ENCODE data around the gene AMIGO3. TPM values are rescaled to one million over a fixed set of nuclear protein-coding genes. Genes with fewer than 3 reads are reported as not detected.

Gene AMIGO3
- total RNA-seq, 1 donor from 2014 or later: not detected

- H3F3A ChIP-seq (ENCODE audit: low read depth): no peaks in the 10 kb centered on the region
- no peaks in the 10 kb centered on the region for H3K9me3 Mint-ChIP-seq
- H3K4me1 Mint-ChIP-seq: peaks cover 9% of the 10 kb centered on the region
- no peak overlapping the region for H3K27ac Mint-ChIP-seq
- no peak overlapping the region for H3K4me3 ChIP-seq
- H3K27me3 Mint-ChIP-seq (ENCODE audit: insufficient read depth, low read depth): no peaks in the 10 kb centered on the region
- TF ChIP-seq EZH2 (IDR thresholded peaks at IDR 0.05) (no peak), EZH2phosphoT487 (IDR thresholded peaks at IDR 0.05) (no peak), CTCF (IDR thresholded peaks at IDR 0.05) (no peak)
- H3K9me3 ChIP-seq (ENCODE audit: low read depth): no peaks in the 10 kb centered on the region
- no peaks in the 10 kb centered on the region for H3K4me1 ChIP-seq
- H3K27me3 ChIP-seq: no peaks in the 10 kb centered on the region
- no peak overlapping the region for H3K4me3 Mint-ChIP-seq
- H3K9ac ChIP-seq: no peak overlapping the region
- no peak overlapping the region for H2AFZ ChIP-seq (replicated peaks)
- peaks cover 19% of the 10 kb centered on the region for H3K36me3 Mint-ChIP-seq
- no peak overlapping the region for H3K27ac ChIP-seq
- peaks cover 6% of the 10 kb centered on the region for H3K36me3 ChIP-seq
- H4K20me1 ChIP-seq (ENCODE audit: low read depth): peaks cover 60% of the 10 kb centered on the region
- no peak overlapping the region for H3K4me2 ChIP-seq
- DNase-seq (ENCODE audit: low spot score): no peak
- peaks cover 85% of the 10 kb centered on the region for H3K79me2 ChIP-seq (ENCODE audit: low read depth)
Observed at GRCh38 chr3:49747792-49748480, 28.5 kb upstream of the AMIGO3 start.

- Histone ChIP-seq H3K4me2 (no peak overlapping the region), H3K36me3 (peaks cover 6% of the 10 kb centered on the region), H3K4me1 (no peaks in the 10 kb centered on the region), H2AFZ (replicated peaks) (no peak overlapping the region), H3K9ac (no peak overlapping the region), H3K27ac (no peak overlapping the region), H4K20me1 (ENCODE audit: low read depth) (peaks cover 70% of the 10 kb centered on the region), H3K9me3 (ENCODE audit: low read depth) (no peaks in the 10 kb centered on the region), H3F3A (ENCODE audit: low read depth) (peaks cover 5% of the 10 kb centered on the region), H3K27me3 (no peaks in the 10 kb centered on the region), H3K4me3 (no peak overlapping the region), H3K79me2 (ENCODE audit: low read depth) (peaks cover 72% of the 10 kb centered on the region)
- no peaks in the 10 kb centered on the region for H3K9me3 Mint-ChIP-seq
- H3K36me3 Mint-ChIP-seq: peaks cover 19% of the 10 kb centered on the region
- H3K27ac Mint-ChIP-seq: no peak overlapping the region
- no peak overlapping the region for H3K4me3 Mint-ChIP-seq
- no peaks in the 10 kb centered on the region for H3K27me3 Mint-ChIP-seq (ENCODE audit: insufficient read depth, low read depth)
- no peak for DNase-seq (ENCODE audit: low spot score)
- TF ChIP-seq EZH2 (IDR thresholded peaks at IDR 0.05): no peak
- no peak for TF ChIP-seq CTCF (IDR thresholded peaks at IDR 0.05)
- no peak for TF ChIP-seq EZH2phosphoT487 (IDR thresholded peaks at IDR 0.05)
- H3K4me1 Mint-ChIP-seq: peaks cover 9% of the 10 kb centered on the region
Observed at GRCh38 chr3:49745986-49746385, 26.5 kb upstream of the AMIGO3 start.

- H3K27ac ChIP-seq: no peak overlapping the region
- no peaks in the 10 kb centered on the region for H3K9me3 ChIP-seq (ENCODE audit: low read depth)
- peaks cover 33% of the 10 kb centered on the region for H3K36me3 Mint-ChIP-seq
- H3K4me2 ChIP-seq: no peak overlapping the region
- H3K27me3 ChIP-seq: no peaks in the 10 kb centered on the region
- H4K20me1 ChIP-seq (ENCODE audit: low read depth): peaks cover 29% of the 10 kb centered on the region
- no peaks in the 10 kb centered on the region for H3K4me1 ChIP-seq
- TF ChIP-seq EZH2 (IDR thresholded peaks at IDR 0.05) (no peak), CTCF (IDR thresholded peaks at IDR 0.05) (no peak), EZH2phosphoT487 (IDR thresholded peaks at IDR 0.05) (no peak)
- no peaks in the 10 kb centered on the region for H3K9me3 Mint-ChIP-seq
- peaks cover 4% of the 10 kb centered on the region for H3K36me3 ChIP-seq
- H3K27me3 Mint-ChIP-seq (ENCODE audit: insufficient read depth, low read depth): no peaks in the 10 kb centered on the region
- peaks cover 31% of the 10 kb centered on the region for H3K79me2 ChIP-seq (ENCODE audit: low read depth)
- peaks cover 12% of the 10 kb centered on the region for H3F3A ChIP-seq (ENCODE audit: low read depth)
- no peak overlapping the region for H3K9ac ChIP-seq
- H3K4me1 Mint-ChIP-seq: no peaks in the 10 kb centered on the region
- H2AFZ ChIP-seq (replicated peaks): no peak overlapping the region
- no peak for DNase-seq (ENCODE audit: low spot score)
- H3K27ac Mint-ChIP-seq: no peak overlapping the region
- no peak overlapping the region for H3K4me3 ChIP-seq
- no peak overlapping the region for H3K4me3 Mint-ChIP-seq
Observed at GRCh38 chr3:49740427-49740826, 20.9 kb upstream of the AMIGO3 start.

Measured in neural progenitor cell (in vitro differentiated cells).